HepG2 (cell line): ENCODE results near the gene CLDN4. TPM values are rescaled to one million over a fixed set of nuclear protein-coding genes. Genes with fewer than 3 reads are reported as not detected.
A peak's percentile ranks its signal among the peaks of the same experiment; 100 is the strongest.

Source experiments
- CENPT ChIP-seq: sonication (generic); formaldehyde crosslinking; IDR thresholded peaks from 2 replicates; pipeline ENCODE4 v1.8.0; 2022; ENCODE audit warnings: low read depth, mild to moderate bottlenecking, moderate library complexity, missing genetic modification reagents
- FOXO4 ChIP-seq: sonication (generic); formaldehyde crosslinking; conservative IDR thresholded peaks from 2 replicates; pipeline ENCODE4 v1.8.1; 2023; ENCODE audit warnings: missing genetic modification reagents
- HES4 ChIP-seq: sonication (generic); formaldehyde crosslinking; IDR thresholded peaks from 2 replicates; pipeline ENCODE4 v1.9.0; 2021; ENCODE audit warnings: mild to moderate bottlenecking, missing genetic modification reagents, borderline replicate concordance
- IRF1 ChIP-seq: sonication (generic); formaldehyde crosslinking; IDR thresholded peaks from 2 replicates; pipeline ENCODE4 v1.4.0; 2020; ENCODE audit warnings: low read depth, mild to moderate bottlenecking, missing genetic modification reagents
- REST ChIP-seq, 2 experiments: IDR thresholded peaks; 2 replicates each; pipeline ENCODE4 v1.6.1; 2011 to 2012; ENCODE audit warnings: low read length in 2 of 2, borderline replicate concordance in 1 of 2, low read depth in 1 of 2, mild to moderate bottlenecking in 1 of 2, moderate library complexity in 1 of 2
- ZNF512 ChIP-seq: sonication (generic); formaldehyde crosslinking; IDR thresholded peaks from 2 replicates; pipeline ENCODE4 v1.4.0; 2020; ENCODE audit warnings: mild to moderate bottlenecking, missing genetic modification reagents
- ZNF709 ChIP-seq: sonication (generic); formaldehyde crosslinking; IDR thresholded peaks from 2 replicates; pipeline ENCODE4 v1.5.0; 2020; ENCODE audit warnings: mild to moderate bottlenecking, missing genetic modification reagents
- polyA plus RNA-seq, 8 experiments: library from polyadenylated mRNA; depleted of rRNA in 3 of 8; stranded (reverse) in 7 of 8; unstranded in 1 of 8; fragments of >200 nt; fragmentation: Illumina TruSeq in 4 of 8; extraction: Trizol in 4 of 8; gene quantifications; 2 replicates each; pipeline versions ENCODE4 v1.2.1 to v1.2.3, GENCODE V29; 2011 to 2016; ENCODE audit warnings: low read depth in 4 of 8, missing spikeins in 1 of 8, mixed read lengths in 1 of 8; ENCODE audit not compliant: insufficient read depth in 1 of 8
- total RNA-seq, 5 experiments: library from RNA; depleted of rRNA; stranded (reverse); fragments of >200 nt; fragmentation: Illumina TruSeq; extraction: Trizol; gene quantifications; 2 replicates each; pipeline ENCODE4 v1.2.3, GENCODE V29; 2016; ENCODE audit warnings: low read depth in 1 of 5
- TF ChIP-seq, protein P1 (sequence below): sonication (generic); formaldehyde crosslinking; IDR thresholded peaks from 2 replicates; pipeline ENCODE4 v1.4.0; 2020; ENCODE audit warnings: mild to moderate bottlenecking, missing genetic modification reagents

The CLDN4 gene
- total and polyA plus RNA-seq, 2 of the 13 experiments (the other 11 are each of a cell fraction or from before 2014, with no cell fraction given) = 28.2 to 35.7 TPM

- TF ChIP-seq, protein P1, sequence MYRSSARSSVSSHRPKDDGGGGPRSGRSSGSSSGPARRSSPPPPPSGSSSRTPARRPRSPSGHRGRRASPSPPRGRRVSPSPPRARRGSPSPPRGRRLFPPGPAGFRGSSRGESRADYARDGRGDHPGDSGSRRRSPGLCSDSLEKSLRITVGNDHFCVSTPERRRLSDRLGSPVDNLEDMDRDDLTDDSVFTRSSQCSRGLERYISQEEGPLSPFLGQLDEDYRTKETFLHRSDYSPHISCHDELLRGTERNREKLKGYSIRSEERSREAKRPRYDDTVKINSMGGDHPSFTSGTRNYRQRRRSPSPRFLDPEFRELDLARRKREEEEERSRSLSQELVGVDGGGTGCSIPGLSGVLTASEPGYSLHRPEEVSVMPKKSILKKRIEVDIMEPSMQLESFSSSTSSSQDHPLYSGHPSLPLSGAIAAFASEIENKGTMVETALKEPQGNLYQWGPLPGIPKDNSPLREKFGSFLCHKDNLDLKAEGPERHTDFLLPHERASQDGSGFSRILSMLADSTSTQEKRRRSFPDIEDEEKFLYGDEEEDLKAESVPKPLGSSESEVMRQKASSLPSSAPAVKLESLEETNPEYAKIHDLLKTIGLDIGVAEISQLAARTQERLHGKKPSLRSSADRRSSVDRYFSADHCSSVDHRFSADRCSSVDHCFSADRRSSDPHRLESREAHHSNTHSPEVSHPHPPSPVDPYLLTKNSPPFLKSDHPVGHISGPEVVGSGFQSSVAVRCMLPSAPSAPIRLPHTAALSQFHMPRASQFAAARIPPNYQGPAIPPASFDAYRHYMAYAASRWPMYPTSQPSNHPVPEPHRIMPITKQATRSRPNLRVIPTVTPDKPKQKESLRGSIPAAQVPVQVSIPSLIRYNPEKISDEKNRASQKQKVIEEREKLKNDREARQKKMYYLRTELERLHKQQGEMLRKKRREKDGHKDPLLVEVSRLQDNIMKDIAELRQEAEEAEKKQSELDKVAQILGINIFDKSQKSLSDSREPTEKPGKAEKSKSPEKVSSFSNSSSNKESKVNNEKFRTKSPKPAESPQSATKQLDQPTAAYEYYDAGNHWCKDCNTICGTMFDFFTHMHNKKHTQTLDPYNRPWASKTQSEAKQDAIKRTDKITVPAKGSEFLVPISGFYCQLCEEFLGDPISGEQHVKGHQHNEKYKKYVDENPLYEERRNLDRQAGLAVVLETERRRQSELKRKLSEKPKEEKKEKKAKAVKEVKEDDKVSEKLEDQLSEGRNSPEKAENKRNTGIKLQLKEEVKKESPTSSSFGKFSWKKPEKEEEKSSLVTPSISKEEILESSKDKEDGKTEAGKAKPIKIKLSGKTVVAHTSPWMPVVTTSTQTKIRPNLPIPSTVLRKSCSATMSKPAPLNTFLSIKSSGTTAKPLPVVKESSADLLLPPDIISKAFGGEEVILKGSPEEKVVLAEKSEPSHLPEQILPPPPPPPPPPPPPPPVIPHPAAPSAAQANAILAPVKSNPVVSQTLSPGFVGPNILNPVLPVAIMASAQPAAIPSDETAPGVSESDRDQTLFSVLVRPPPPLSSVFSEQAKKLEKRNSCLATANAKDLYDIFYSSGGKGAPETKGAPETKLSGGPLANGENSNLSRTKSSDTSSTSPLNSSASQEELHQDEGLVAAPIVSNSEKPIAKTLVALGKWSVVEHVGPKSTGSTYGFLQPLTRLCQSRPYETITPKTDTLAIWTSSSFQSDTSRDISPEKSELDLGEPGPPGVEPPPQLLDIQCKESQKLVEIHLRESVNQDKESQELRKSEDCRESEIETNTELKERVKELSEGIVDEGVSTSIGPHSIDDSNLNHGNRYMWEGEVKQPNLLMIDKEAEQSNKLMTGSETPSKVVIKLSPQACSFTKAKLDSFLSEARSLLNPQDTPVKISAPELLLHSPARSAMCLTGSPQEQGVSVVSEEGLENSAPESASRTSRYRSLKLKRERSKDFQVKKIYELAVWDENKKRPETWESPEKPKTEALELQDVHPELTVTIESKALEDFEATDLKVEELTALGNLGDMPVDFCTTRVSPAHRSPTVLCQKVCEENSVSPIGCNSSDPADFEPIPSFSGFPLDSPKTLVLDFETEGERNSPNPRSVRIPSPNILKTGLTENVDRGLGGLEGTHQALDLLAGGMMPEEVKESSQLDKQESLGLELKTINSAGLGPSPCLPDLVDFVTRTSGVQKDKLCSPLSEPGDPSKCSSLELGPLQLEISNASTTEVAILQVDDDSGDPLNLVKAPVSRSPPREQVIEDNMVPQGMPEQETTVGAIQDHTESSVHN (CRISPR knock-in tag) = 0 out of 2 replicates have a peak, but pooled peaks have one; percentile 3
- no peak for TF ChIP-seq FOXO4 (CRISPR knock-in tag)
- no peak for TF ChIP-seq ZNF512
- TF ChIP-seq HES4 (CRISPR knock-in tag) = peak; percentile 70; the same call in 1 of the 2 replicates
- peak; percentile 69; the same call in 1 of the 2 replicates for TF ChIP-seq ZNF709 (CRISPR knock-in tag)
- peak in 1 of 2 experiments; percentile 53; a peak in 1 of 4 replicates for TF ChIP-seq REST (IDR thresholded peaks at IDR 0.05; ENCODE audit: borderline replicate concordance in 1 of 2, low read depth in 1 of 2, low read length in 2 of 2)
- TF ChIP-seq CENPT (CRISPR knock-in tag) = peak; percentile 50
- no peak for TF ChIP-seq IRF1 (CRISPR knock-in tag)
Measured at GRCh38 chr7:73830681-73831583, at the start of gene CLDN4 (continued).
